ENCODE results near the gene ABCA7.
A peak's percentile ranks its signal among the peaks of the same experiment; 100 is the strongest.

Gene ABCA7

DNA sequence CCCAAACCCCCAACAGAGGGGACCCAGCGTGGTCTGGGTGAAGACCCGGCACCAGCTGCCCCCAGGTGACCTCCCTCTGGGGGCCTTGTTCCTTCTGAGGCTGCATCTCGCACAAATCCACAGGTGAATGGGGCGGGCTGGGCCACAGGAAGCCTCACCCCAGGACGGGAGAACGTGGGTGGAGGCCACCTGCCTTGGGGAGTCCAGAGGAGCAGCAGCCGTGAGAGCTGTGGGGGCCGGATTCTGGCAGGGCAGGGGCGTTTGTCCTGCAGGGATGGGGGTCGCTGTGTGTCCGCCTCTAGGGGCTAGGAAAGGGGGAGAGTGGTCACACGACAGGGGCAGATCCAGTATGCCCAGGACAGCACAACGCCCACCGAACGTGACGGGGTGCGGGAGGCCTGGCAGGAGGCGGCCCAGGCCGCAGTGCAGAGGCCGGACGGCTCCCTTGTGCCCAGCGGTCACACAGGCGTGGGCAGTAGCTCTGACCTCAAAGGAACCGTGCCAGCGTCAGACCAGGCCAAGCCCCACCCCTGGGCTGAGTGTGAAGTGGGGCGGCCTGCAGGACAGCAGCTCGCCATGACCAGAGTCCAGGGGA, 48.6 kb downstream of the ABCA7 start:
- no peak for DNase-seq (ENCODE audit: low spot score)

DNA sequence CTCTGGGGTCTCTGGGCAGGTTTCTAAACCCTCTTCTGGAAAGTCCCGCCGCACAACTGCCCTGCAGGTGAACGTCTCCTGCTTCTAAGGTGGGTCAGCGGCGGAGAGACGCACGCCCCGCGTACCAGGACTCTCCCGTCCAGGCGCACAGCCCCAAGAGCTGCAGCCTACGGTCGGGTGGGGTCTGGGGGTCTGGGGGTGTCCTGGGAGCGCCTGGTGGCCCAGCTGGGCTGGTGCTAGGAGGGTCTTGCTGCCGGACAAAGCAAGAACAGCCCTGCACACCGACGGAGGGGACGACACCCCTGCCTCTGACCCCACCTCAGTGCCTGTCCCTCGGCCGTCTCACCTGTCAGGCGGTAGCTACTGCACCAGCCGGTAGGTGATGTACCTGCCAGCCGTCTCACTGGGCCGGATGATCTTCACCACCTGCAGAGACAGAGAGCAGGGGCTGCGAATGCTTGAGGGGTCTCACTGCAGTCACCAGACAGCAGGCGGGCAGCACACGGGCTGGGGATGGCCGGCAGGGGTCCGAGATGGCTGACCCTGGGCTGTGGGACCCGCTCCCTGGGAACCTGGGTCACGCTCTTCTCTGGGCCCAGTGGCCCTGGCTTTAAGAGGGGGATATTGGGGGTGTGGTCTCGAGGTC, 49.3 kb downstream of the ABCA7 start:
- no peak for DNase-seq (ENCODE audit: low spot score)

DNA sequence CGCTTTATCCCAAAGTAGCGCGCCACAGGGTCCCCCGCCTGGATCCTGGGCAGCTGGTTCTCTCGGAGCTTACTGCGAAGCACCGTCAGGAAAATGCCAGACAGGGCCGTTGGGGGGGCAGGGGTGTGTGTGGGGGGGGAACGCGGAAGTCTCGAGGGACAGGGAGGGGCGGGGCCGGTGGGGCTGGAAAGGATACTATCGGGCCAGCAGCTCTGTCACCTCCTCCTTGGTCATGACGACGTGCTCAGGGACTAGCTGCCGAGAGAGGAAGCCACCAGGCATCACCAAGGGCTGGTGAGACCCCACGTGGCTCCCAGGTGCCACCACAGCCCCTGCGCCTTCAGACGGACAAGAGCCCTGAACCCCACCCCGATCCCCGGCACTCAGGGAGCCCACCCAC, 50.0 kb downstream of the ABCA7 start:
- no peak for DNase-seq (ENCODE audit: low spot score)

DNA sequence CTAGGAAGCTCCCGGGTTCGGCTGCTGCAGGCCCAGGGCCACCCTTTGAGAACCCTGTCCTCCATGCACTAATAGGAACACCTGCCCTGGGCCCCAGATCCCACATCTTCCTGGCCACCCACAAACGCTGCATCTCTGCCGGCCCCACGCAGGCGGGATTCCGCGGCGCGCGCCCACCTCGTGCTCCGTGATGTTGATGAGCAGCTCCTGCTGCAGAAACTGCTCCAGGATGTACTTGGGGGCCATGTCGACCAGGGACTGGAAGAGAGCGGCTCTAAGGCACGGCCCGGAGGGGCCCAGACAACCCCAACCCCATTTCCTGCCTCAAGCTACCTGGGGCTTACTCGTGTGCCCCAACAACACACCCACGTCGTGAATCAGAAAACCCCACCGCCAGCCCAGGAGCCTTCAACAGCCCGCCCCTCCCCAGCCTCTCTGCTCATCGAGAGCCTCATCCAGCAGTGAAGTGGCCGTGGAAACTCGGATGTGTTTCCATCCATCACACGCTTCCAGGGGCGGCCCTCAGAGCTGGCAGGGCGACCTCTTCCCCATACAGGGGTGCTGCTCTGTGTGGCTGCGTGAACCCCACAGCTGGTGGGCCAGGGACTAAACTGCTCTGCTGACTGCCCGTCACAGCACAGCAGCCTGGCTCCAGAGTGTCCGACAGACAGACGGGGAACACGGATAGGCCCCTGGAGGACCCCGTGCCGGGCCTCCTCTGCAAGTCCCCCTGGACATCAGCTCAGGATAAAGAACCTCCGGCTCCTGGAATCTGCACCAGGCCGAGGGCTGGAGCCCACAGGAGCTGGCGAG, 51.0 kb downstream of the ABCA7 start:
- DNase-seq (ENCODE audit: low spot score), result no peak

DNA sequence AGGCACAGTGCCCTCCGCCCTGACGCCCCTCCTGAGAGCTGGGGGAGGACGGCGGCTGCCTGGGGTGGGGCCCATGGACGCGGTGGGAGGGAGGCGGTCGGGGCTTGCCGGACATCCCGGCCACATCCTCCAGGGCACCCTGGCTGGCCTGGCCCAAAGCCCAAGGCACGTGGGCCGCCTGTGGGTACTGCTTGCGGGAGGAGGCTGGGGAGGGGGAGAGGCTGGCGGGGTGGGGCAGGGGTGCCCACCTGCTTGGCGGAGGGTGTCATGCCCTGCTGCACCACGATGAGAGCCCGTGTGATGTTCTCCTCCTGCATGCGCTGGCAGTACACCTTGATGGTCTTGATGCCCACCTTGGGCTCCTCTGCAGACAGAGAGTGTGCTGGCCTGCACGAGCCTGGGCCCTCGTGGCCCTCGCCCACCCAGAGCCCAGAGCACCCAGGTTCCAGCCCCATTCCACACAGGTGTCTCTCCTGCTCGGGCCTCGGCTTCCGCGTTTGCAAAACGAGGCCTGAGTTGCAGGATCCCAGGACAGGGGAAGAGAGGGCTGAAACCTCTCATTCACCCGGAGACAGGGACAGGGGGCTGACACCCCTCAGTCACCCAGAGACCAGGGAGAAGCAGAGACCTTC, 51.8 kb downstream of the ABCA7 start:
- no peak for DNase-seq (ENCODE audit: low spot score)

DNA sequence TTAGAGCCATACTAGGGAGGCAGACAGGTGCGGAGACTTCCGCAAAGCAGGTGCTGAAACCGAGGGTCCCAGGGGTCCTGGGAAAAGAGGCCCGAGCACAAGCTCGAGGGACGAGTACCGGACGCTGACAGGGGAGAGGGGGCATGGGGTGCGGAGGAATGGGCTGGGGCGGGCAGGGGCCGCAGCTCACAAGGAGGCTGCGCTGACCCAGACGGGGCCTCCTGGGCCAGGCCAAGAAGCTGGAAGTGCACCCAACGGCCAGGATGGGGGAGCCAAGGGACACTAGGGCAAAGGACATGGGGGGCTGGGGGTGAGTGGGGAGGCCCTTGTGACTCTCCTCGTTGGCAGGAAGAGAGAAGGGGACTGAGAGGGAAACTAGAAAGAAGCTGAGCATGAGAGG, 53.4 kb downstream of the ABCA7 start:
- DNase-seq (ENCODE audit: low spot score), result no peak

DNA sequence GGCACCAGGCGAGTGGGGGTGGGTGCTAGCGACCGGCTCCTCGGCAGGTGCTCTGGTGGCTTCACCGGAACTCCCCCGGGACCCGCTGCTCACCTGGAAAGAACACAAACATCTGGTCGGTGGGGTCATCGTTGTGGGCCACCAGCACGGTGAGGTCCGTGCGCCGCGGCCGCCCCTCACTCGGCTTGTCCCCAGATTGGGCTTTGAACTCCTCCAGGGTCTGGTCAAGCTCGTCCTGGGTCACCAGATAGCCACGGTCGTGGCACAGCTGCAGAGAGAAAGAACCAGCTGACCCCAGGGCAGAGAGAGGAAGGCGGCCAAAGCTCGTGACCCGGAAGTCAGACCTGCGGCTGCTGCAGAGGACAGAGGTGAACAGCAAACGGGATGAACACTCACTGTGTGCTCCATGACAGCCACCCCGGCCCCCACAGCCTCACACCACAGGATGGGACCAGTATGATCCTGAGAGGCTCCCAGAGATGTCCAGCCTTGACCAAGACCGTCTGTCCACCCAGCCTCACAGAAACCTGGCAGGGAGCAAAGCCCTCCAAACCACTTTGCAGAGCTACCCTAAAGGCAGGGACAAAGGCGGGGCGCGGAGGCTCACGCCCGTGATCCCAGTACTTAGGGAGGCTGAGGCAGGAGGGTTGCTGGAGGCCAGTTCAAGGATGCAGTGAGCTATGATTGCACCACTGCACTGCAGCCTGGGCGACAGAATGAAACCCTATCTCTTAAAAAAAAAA, 54.1 kb downstream of the ABCA7 start:
- no peak for DNase-seq (ENCODE audit: low spot score)

DNA sequence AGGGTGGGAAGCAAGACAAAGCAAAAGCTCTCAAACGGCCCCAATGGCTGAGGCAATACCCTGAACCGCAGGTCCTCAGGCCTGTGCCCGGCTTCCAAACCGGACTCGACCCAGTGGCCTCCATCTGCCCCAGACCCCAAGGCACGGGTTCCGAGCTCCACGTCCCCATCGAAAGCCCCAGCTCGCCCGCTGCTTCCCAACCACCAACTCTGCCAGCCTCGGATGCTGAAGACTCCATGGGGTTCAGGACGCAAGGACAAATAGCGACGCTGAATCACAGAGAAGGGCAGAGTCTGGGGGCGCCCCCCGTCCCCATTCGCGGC, 54.7 kb downstream of the ABCA7 start:
- no peak for DNase-seq (ENCODE audit: low spot score)

DNA sequence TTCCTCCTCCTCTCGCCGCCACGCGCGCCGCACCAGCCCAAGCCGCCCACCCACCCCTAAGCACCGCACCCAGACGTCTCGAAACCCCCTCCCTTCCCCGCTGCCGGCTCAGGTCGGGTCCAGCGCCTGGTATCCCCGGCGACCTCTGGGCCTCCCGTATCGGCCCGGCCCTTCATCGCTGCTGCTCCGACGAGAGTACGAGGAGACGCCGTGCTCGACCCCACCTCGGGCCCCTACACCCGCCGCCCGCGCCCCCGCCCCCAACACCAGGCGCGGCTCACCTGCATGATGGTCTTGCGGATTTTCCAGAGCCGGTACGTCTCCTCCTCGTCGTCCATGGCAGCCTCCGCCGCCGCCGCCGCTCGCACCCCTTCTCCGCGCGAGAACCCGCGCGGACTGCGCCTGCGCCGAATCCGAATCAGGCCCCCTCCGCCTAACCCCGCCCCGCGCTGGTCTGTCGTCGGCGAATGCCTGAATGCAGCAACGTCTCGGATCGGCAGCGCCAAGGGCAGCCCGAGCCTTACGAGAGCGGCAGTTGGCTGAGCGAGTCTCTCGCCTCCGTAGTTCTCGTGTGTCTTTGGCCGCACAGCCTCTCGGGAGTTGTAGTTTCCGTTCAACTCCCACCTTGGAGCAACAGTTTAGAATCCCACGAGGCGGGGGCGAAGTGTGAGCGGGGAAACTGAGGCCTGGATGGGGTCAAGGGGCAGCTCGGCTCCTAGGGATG, 55.2 kb downstream of the ABCA7 start, which contains the start of gene POLR2E:
Gene POLR2E (minus strand): TSS at position 398 of the 724 bp plus-strand sequence. CDS start 60 bp downstream, at position 338.
- peak; percentile 98 for DNase-seq (ENCODE audit: low spot score)

DNA sequence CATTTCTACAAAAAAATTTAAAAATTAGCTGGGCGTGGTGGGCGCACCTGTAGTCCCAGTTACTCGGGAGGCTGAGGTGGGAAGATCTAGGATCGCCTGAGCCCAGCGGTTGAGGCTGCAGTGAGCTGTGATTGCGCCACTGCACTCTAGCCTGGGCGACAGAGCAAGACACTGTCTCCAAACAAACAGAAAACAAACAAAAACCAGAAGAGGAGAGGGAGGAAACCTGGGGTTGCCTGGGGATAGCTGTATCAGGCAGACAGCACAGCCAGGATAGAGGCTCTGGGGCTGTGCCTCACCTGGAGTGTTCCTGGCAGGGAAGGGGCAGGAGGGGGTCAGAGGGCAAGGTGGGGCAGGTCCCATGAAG, 57.9 kb downstream of the ABCA7 start:
- DNase-seq (ENCODE audit: low spot score), result no peak

DNA sequence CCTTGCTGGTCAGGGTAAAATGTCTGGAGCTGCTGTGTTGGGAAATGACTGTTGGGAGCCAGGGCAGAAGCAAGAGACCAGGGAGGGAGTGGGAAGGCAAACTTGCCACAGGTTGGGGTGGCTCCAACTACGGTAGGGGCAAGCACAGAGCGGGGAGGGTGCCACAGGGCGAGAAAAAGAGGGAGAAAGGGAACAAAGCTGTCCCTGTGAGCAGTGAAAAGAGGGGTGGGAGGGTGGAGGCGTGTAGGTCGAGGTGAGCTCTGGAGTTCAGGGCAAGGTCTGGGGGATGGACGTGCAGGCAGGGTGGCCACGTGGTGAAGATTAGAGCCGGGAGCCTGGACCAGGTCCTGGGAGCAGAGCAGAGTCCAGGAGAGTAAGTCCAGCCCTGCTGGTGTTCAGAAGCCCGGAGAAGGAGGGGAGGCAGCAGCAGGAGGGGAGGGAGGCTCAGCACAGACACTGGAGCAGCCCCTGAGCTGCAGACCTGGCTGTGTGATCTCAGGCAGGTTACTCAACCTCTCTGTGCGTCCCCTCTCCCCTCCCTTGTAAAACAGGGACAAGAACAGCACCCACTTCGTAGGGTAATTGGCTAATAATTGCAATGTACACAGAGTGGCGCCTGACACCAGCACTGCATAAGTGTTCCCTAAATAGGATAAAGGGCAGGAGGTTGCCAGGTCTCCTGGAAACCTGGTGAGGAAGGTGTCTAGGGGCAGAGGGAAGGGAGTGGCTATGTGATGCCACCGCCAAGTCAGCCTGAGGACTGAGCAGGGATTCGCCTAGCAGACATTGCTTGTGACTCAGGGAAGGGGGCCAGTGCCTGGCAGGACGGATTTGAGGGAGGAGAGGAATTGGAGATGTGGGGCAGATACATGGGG, 58.5 kb downstream of the ABCA7 start:
- DNase-seq (ENCODE audit: low spot score), result no peak

DNA sequence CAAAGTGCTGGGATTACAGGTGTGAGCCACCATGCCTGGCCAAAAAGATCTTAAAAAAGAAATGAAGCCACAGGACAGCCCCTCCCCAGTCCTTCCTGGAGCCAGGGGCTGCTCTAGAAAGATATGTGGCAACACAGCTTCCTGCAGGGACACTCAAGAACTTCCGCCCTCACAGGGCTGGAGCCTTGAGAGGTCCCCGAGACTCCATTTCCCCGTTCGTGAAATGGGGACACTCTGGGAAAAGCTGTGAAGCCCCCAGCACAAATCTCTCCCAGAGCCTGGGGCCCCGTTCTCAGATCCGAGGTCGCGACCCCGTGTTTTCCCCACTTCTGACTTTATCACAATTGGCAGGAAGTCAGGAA, 61.4 kb downstream of the ABCA7 start:
- no peak for DNase-seq (ENCODE audit: low spot score)

DNA sequence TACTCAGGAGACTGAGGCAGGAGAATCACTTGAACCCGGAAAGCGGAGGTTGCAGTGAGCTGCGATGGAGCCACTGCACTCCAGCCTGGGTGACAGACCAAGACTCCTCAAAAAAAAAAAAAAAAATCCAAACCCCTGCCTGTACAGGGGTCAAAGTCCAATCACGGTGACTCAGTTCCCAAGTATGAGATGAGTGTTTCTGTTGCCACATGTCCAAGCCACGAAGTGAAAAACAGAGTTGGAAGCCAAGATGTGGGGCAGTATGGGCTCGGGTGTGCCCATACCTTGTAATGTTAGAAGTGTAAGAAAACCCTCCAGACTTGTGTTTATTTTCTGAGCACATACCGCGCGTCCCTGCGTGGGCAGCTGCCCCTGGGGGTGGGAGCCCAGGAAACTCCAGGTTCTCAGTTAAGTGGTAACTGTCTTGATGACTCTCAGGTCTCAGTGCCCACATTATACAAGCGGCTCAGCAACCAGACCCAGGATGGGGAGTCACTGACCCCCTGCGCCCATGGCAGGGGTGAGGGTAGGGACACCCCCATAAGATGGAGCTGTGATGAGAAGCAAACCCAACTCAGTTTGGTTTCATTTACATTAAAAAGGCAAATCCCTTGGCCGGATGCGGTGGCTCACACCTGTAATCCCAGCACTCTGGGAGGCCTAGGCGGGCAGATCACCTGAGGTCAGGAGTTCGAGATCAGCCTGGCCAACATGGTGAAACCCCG, 62.7 kb downstream of the ABCA7 start:
- no peak for DNase-seq (ENCODE audit: low spot score)

DNA sequence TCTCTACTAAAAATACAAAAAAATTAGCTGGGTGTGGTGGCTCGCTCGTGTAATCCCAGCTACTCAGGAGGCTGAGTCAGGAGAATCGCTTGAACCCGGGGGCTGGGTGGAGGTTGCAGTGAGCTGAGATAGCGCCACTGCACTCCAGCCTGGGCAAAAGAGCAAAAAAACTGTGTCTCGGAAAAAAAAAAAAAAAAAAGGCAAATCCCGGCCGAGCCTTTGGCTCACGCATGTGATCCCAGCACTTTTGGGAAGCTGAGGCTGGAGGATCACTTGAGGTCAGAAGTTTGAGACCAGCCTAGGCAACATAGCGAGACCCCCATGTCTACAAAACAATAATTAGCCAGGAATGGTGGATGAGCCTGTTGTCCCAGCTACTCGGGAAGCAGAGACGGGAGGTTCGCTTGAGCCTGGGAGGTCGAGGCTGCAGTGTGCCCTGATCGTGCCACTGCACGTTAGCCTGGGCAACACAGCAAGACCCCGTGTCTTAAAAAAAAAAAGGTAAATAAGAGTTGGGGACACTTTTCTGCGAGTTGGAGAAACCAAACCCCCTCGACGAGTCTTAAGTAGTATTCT, 63.3 kb downstream of the ABCA7 start:
- no peak for DNase-seq (ENCODE audit: low spot score)

DNA sequence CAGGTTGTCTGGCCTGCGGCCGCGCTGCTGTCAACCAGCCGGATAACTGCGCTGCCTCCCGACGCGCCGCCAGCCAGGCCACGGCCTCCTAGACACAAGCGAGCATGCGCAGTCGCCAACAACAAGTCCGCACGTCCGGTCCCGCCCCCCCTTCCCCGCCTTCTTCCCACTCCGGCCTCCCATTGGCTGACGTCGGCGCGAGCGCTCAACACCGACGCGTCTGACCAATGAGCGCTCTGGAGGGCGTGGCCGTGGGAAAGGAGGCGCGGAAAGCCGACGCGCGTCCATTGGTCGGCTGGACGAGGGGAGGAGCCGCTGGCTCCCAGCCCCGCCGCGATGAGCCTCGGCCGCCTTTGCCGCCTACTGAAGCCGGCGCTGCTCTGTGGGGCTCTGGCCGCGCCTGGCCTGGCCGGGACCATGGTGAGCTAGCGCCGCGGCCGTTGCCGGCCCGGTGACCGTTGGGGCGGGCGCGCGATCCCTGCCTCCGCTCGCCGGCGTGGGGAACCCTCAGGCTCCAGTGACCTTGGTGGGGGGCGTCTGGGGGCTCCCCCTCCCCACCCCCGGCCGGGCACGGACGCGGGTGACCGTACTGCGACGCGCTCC, 63.9 kb downstream of the ABCA7 start, which contains the start of gene GPX4:
Gene GPX4 (plus strand): TSS at position 287 of the 603 bp plus-strand sequence. CDS start 50 bp downstream, at position 337.
- peak; percentile 99 for DNase-seq (ENCODE audit: low spot score)

DNA sequence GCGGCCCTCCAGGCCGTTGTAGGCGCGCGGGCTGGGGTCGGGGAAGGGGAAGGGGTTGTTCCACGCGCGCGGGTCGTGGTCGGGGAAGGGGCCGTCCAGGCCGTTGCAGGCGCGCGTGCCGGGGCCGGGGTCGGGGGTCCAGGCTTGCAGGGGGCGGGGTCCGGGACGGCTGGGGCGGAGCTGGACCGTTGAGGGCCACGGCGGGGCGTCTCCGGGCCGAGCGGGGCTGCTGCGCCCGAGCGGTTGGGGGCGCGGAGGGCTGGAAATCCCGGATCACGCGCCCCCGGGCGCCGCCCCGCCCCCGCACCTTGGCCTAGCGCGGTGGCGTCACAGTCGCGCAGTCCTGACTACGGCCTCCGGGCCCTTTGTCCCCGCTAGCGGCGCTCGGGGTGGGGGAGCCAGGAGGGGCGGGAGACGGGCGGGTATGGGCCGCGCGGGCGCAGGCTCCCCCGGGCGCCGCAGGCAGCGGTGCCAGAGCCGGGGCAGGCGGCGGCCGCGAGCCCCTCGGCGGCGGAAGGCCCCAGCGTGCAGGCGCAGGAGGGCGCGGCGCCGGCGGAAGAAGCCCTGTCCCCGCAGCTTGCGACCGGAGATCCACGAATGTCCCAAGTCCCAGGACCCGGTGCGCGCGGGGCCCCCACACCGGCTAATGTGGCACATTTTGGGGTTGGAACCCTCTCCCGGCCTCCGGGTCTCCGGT, 64.6 kb downstream of the ABCA7 start:
- DNase-seq (ENCODE audit: low spot score), result peak; percentile 44

DNA sequence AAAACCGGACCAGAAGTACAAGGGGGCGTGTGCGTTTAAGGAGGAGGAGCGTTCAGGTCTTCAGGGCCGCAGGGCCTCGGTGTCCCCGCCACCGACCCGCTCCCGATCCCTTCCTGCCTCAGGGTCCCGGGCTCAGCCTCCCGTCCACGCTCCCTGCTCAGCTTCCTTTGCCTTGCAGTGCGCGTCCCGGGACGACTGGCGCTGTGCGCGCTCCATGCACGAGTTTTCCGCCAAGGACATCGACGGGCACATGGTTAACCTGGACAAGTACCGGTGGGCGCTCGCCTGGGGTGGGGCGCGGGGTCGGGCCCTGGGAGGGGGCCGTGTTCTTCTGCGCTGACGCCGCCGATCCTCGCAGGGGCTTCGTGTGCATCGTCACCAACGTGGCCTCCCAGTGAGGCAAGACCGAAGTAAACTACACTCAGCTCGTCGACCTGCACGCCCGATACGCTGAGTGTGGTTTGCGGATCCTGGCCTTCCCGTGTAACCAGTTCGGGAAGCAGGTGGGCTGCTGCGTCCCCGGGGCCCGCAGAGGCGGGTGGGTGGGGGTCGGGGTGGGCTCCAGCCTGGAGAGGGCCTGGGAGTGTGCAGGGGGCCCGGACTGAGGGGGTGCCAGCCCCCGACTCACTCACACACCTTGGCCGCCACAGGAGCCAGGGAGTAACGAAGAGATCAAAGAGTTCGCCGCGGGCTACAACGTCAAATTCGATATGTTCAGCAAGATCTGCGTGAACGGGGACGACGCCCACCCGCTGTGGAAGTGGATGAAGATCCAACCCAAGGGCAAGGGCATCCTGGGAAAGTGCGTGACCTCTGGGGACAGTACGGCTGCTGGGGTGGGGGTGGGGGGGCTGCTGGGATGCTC, 65.3 kb downstream of the ABCA7 start:
- DNase-seq (ENCODE audit: low spot score), result no peak
